ENCODE measurements around the gene SCNN1G. TPM values are rescaled to one million over a fixed set of nuclear protein-coding genes. Genes with fewer than 3 reads are reported as not detected.

Gene SCNN1G
- total and polyA plus RNA-seq, 8 donors, result 0.60 to 8.9 (median 3.8) TPM

DNA sequence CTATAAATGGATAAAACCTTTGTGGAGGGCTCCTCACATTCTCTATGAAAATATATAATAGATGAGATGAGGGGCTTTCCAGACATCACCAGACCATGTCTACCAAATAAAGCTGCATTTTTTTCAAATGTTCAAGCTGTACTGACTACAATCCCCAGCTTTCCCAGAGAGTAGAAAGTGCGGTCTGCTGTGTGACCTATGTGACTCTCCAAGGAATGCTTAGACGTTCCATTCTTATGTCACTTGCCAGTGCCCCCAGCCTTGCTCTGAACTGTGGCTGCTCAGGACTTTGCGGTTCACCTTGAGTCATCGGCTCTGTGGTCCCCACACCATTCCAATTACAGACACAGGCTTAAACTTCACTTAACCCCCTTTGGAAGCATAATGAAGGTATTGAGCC lies 71.8 kb downstream of the SCNN1G start:
- H3K4me1 ChIP-seq, result no peaks in the 10 kb centered on the region
- FAIRE-seq (no peak), ATAC-seq (no peak), DNase-seq (no peak)
- no peaks in the 10 kb centered on the region for H3K36me3 ChIP-seq
- intact Hi-C loops (cut with DNase I), result no loop called here
- H3K27ac ChIP-seq, result no peak overlapping the region
- TF ChIP-seq, protein P1, sequence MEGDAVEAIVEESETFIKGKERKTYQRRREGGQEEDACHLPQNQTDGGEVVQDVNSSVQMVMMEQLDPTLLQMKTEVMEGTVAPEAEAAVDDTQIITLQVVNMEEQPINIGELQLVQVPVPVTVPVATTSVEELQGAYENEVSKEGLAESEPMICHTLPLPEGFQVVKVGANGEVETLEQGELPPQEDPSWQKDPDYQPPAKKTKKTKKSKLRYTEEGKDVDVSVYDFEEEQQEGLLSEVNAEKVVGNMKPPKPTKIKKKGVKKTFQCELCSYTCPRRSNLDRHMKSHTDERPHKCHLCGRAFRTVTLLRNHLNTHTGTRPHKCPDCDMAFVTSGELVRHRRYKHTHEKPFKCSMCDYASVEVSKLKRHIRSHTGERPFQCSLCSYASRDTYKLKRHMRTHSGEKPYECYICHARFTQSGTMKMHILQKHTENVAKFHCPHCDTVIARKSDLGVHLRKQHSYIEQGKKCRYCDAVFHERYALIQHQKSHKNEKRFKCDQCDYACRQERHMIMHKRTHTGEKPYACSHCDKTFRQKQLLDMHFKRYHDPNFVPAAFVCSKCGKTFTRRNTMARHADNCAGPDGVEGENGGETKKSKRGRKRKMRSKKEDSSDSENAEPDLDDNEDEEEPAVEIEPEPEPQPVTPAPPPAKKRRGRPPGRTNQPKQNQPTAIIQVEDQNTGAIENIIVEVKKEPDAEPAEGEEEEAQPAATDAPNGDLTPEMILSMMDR (IDR thresholded peaks at IDR 0.05), result no peak
- no peaks in the 10 kb centered on the region for H3K27me3 ChIP-seq
- H3K4me3 ChIP-seq, result no peak overlapping the region
- no peaks in the 10 kb centered on the region for H3K9me3 ChIP-seq
- 39 to 48% methylated on average over 4 of the region's 4 CpGs for WGBS, 2 donors

DNA sequence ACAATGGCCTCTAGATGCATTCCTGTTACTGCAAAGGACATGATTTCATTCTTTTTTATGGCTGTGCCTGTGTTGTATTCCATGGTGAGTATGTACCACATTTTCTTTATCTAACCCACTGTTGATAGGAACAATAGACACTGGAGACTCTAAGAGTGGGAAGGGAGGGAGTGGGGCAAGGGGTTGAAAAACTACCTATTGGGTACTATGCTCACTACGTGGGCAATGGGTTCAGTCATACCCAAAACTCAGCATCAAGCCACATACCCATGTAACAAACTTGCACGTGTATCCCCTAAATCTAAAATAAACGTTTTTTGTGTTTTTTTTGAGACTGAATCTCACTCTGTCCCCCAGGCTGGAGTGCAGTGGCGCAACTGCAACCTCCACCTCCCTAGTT lies 72.5 kb downstream of the SCNN1G start:
- Histone ChIP-seq H3K9me3 (no peaks in the 10 kb centered on the region), H3K27ac (no peak overlapping the region), H3K36me3 (no peaks in the 10 kb centered on the region), H3K4me3 (no peak overlapping the region), H3K27me3 (no peaks in the 10 kb centered on the region), H3K4me1 (no peaks in the 10 kb centered on the region)
- DNase-seq (no peak), FAIRE-seq (no peak), ATAC-seq (no peak)
- WGBS, 2 donors, result 46 to 51% methylated on average over 4 of the region's 4 CpGs
- TF ChIP-seq, protein P1 (IDR thresholded peaks at IDR 0.05), result no peak
- intact Hi-C loops (cut with DNase I), result no loop called here

DNA sequence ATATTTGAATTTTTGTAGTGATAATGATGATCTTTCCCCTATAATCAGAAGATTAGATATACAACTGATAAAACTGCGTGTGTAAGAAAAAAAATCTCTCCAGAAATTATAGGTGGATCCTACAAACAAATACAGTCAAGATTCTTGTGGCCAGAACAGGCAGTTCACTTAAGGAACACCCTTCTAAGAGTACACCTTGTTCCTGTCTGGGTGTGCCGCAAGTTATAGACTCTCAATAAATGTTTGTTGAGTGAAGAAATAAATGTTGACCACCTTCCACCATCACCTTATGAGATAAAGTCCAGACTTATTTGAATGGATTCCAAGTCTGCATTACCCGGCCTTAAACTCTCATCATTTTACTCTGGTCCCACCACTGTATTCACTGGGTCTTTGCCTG lies 73.9 kb downstream of the SCNN1G start:
- FAIRE-seq (no peak), ATAC-seq (no peak), DNase-seq (no peak)
- TF ChIP-seq, protein P1 (IDR thresholded peaks at IDR 0.05), result no peak
- 35 to 38% methylated on average over 3 of the region's 3 CpGs for WGBS, 2 donors
- Histone ChIP-seq H3K9me3 (no peaks in the 10 kb centered on the region), H3K27me3 (no peaks in the 10 kb centered on the region), H3K36me3 (no peaks in the 10 kb centered on the region), H3K4me1 (no peaks in the 10 kb centered on the region), H3K4me3 (no peak overlapping the region), H3K27ac (no peak overlapping the region)
- intact Hi-C loops (cut with DNase I), result no loop called here

DNA sequence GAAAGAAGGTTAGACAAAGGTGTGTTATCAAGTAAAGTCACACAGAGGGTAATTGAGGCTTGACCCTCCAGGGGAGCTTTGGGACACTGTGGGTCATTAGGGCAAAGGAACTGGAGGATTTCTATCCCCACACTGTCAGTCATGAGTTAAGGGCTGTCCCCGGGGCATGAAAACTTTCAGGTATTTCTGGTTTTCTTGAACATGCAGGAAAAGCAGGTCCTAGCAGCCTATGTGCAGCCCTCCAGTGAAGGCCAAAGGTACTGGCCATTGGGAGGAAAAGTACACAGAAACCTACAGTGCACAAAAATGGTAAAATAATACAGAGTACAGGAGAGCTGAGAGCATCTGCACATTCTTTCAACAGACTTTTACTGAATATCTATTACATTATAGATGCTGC lies 75.1 kb downstream of the SCNN1G start:
- TF ChIP-seq, protein P1 (IDR thresholded peaks at IDR 0.05), result no peak
- Histone ChIP-seq H3K4me3 (no peak overlapping the region), H3K9me3 (no peaks in the 10 kb centered on the region), H3K36me3 (no peaks in the 10 kb centered on the region), H3K27me3 (no peaks in the 10 kb centered on the region), H3K27ac (no peak overlapping the region), H3K4me1 (no peaks in the 10 kb centered on the region)
- no peak for DNase-seq
- ATAC-seq, result no peak
- WGBS, 2 donors, result 31 to 59% methylated on average over 1 of the region's 1 CpG
- no peak for FAIRE-seq
- intact Hi-C loops (cut with DNase I), result no loop called here

DNA sequence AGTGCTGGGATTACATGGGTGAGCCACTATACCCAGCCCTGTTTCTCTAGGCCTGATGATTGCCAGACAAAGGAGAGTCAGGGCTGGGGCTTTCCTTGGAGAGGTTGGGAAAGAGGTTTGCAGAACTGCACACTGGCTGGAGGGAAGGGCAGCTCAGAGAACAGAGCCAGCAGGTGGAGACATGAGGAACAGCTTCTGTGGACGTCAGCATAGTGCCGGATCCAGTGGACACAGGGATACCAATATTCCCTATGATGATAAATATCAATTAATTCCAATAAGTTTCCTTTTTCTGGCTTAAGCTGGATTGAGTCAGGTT lies 76.3 kb downstream of the SCNN1G start:
- no peak overlapping the region for H3K4me3 ChIP-seq
- FAIRE-seq, result no peak
- H3K36me3 ChIP-seq, result no peaks in the 10 kb centered on the region
- WGBS, 2 donors, result 62 to 71% methylated on average over 2 of the region's 2 CpGs
- TF ChIP-seq, protein P1 (IDR thresholded peaks at IDR 0.05), result no peak
- ATAC-seq, result no peak
- H3K9me3 ChIP-seq, result no peaks in the 10 kb centered on the region
- no peak for DNase-seq
- no peaks in the 10 kb centered on the region for H3K27me3 ChIP-seq
- no peak overlapping the region for H3K27ac ChIP-seq
- intact Hi-C loops (cut with DNase I), result no loop called here
- no peaks in the 10 kb centered on the region for H3K4me1 ChIP-seq

Other genes starting within 250 kb of the SCNN1G start
- gene USP31, start 33.3 kb upstream of the SCNN1G start, total RNA-seq, result 1 to 10 TPM; 4.6 to 10.0 (median 5.7) TPM
- 1 to 10 TPM; 1.9 to 6.0 TPM for gene USP31, start 33.3 kb upstream of the SCNN1G start, polyA plus RNA-seq
- gene SCNN1B, start 119.6 kb downstream of the SCNN1G start, total RNA-seq, result 1 to 10 TPM in 2 of 6 donors, under 1 TPM in 4; 0.47 to 2.0 (median 0.76) TPM
- 1 to 10 TPM; 1.2 to 2.3 TPM for gene SCNN1B, start 119.6 kb downstream of the SCNN1G start, polyA plus RNA-seq

Measured in pancreas (tissue), 10 donors.